ENCODE results near the gene CLCN4.
A peak's percentile ranks its signal among the peaks of the same experiment; 100 is the strongest.

The CLCN4 gene

GRCh38 chrX:10156199-10157031, at the start of gene CLCN4:
TSS of gene CLCN4 (plus strand) at chrX:10156975. CDS start at chrX:10185033, 28,058 bp downstream.
- peak; percentile 46 for DNase-seq (ENCODE audit: low spot score)

- no peak for DNase-seq (ENCODE audit: low spot score)
Measured at GRCh38 chrX:10107483-10107882, 49.3 kb upstream of the CLCN4 start.

- no peak for DNase-seq (ENCODE audit: low spot score)
Measured at GRCh38 chrX:10108288-10108687, 48.5 kb upstream of the CLCN4 start.

- DNase-seq (ENCODE audit: low spot score), result no peak
Measured at GRCh38 chrX:10109695-10110094, 47.1 kb upstream of the CLCN4 start.

GRCh38 chrX:10110316-10110935, 46.3 kb upstream of the CLCN4 start:
- DNase-seq (ENCODE audit: low spot score), result no peak

- peak; percentile 44 for DNase-seq (ENCODE audit: low spot score)
Measured at GRCh38 chrX:10110984-10111363, 45.8 kb upstream of the CLCN4 start.

GRCh38 chrX:10111364-10112148, 45.2 kb upstream of the CLCN4 start:
- peak; percentile 63 for DNase-seq (ENCODE audit: low spot score)

- DNase-seq (ENCODE audit: low spot score), result no peak
Measured at GRCh38 chrX:10112510-10112909, 44.3 kb upstream of the CLCN4 start.

- no peak for DNase-seq (ENCODE audit: low spot score)
Measured at GRCh38 chrX:10115082-10115481, 41.7 kb upstream of the CLCN4 start.

GRCh38 chrX:10117301-10117700, 39.5 kb upstream of the CLCN4 start:
- no peak for DNase-seq (ENCODE audit: low spot score)

GRCh38 chrX:10117864-10118377, 38.9 kb upstream of the CLCN4 start:
- no peak for DNase-seq (ENCODE audit: low spot score)

GRCh38 chrX:10118530-10118929, 38.2 kb upstream of the CLCN4 start:
- no peak for DNase-seq (ENCODE audit: low spot score)

GRCh38 chrX:10119399-10119990, 37.3 kb upstream of the CLCN4 start:
- DNase-seq (ENCODE audit: low spot score), result no peak

GRCh38 chrX:10120331-10120730, 36.4 kb upstream of the CLCN4 start:
- no peak for DNase-seq (ENCODE audit: low spot score)

- DNase-seq (ENCODE audit: low spot score), result no peak
Measured at GRCh38 chrX:10120828-10121227, 35.9 kb upstream of the CLCN4 start.

- DNase-seq (ENCODE audit: low spot score), result peak; percentile 71
Measured at GRCh38 chrX:10121787-10122186, 35.0 kb upstream of the CLCN4 start.

- no peak for DNase-seq (ENCODE audit: low spot score)
Measured at GRCh38 chrX:10124506-10125247, 32.1 kb upstream of the CLCN4 start.

GRCh38 chrX:10125248-10125615, 31.5 kb upstream of the CLCN4 start:
- no peak for DNase-seq (ENCODE audit: low spot score)

GRCh38 chrX:10126044-10126443, 30.7 kb upstream of the CLCN4 start:
- DNase-seq (ENCODE audit: low spot score), result no peak

- no peak for DNase-seq (ENCODE audit: low spot score)
Measured at GRCh38 chrX:10126834-10127233, 29.9 kb upstream of the CLCN4 start.

GRCh38 chrX:10128386-10128785, 28.4 kb upstream of the CLCN4 start:
- DNase-seq (ENCODE audit: low spot score), result no peak

- no peak for DNase-seq (ENCODE audit: low spot score)
Measured at GRCh38 chrX:10129229-10129628, 27.5 kb upstream of the CLCN4 start.

Data from germinal center (tissue), 1 donor.